Stomach (tissue), 9 donors: ENCODE results near the gene AK4. TPM values are rescaled to one million over a fixed set of nuclear protein-coding genes. Genes with fewer than 3 reads are reported as not detected.
A peak's percentile ranks its signal among the peaks of the same experiment; 100 is the strongest.

Experiments used
- DNase-seq, 2 donors: peaks; one replicate each; pipeline versions ENCODE4 v3.0.0 to v3.0.0-alpha.2; 2013 to 2019
- H3K27ac ChIP-seq, 5 donors: fragments of 200-600 bp in 4 of 5; sonication (generic) in 4 of 5; one replicate each; pipeline ENCODE4 v1.5.1; 2013 to 2019; ENCODE audit warnings: mild to moderate bottlenecking in 1 of 5, moderate library complexity in 1 of 5
- H3K27me3 ChIP-seq, 3 donors: fragments of 200-600 bp; sonication (generic); one replicate each; pipeline ENCODE4 v1.5.1; 2017 to 2019; ENCODE audit warnings: mixed run types in 1 of 3
- H3K36me3 ChIP-seq, 4 donors: fragments of 200-600 bp; sonication (generic); 1 replicate in 3 of 4; 2 replicates in 1 of 4; pipeline ENCODE4 v1.5.1; 2016 to 2019
- H3K4me1 ChIP-seq, 4 donors: fragments of 200-600 bp; sonication (generic); one replicate each; pipeline ENCODE4 v1.5.1; 2016 to 2019
- H3K4me3 ChIP-seq, 4 donors: fragments of 200-600 bp; sonication (generic) in 3 of 4; one replicate each; pipeline ENCODE4 v1.5.1; 2016 to 2019; ENCODE audit warnings: mild to moderate bottlenecking in 1 of 4
- H3K9me3 ChIP-seq, 4 donors: fragments of 200-600 bp; sonication (generic); one replicate each; pipeline ENCODE4 v1.5.1; 2016 to 2019
- CTCF ChIP-seq, 7 experiments: fragments of 450-650 bp in 4 of 7; fragments of 200-600 bp in 3 of 7; sonication (generic) in 3 of 7; IDR thresholded peaks; one replicate each; pipeline ENCODE4 v1.5.1; 2016 to 2019; ENCODE audit warnings: antibody characterized with exemption in 7 of 7, control low read depth in 2 of 7, mild to moderate bottlenecking in 1 of 7
- EP300 ChIP-seq: sonication (generic); formaldehyde crosslinking; IDR thresholded peaks from one replicate; pipeline ENCODE4 v1.6.1; 2017; ENCODE audit warnings: antibody characterized with exemption
- POLR2A ChIP-seq, 4 donors: fragments of 450-650 bp; IDR thresholded peaks; one replicate each; pipeline ENCODE4 v1.6.1; 2016; ENCODE audit warnings: antibody characterized with exemption in 4 of 4, control low read depth in 2 of 4, mild to moderate bottlenecking in 1 of 4, moderate library complexity in 1 of 4
- POLR2AphosphoS5 ChIP-seq, 3 donors: sonication (generic); formaldehyde crosslinking; IDR thresholded peaks; one replicate each; pipeline ENCODE4 v1.6.1; 2016; ENCODE audit warnings: antibody characterized with exemption in 3 of 3
- WGBS, 5 donors: extraction: QIAGEN DNeasy Blood & Tissue Kit in 3 of 5; methylation state at CpG; one replicate each; pipeline versions ENCODE4 v1.1.5 to v1.1.7; 2013 to 2018; 5-methylcytosine and 5-hydroxymethylcytosine counted together
- intact Hi-C: fragments of 100-400 bp; cut with DNase I; formaldehyde crosslinking; loops from one replicate; pipeline ENCODE4 v1.15.1; 2023; ENCODE audit warnings: low total_unique reads
- polyA plus RNA-seq, 3 donors: library from polyadenylated mRNA; stranded (reverse); fragments of 200-250 nt; gene quantifications; one replicate each; pipeline ENCODE4 v1.2.3, GENCODE V29; 2013
- total RNA-seq, 5 donors: library from RNA; depleted of rRNA; stranded (reverse); fragments of >200 nt; gene quantifications; one replicate each; pipeline versions ENCODE4 v1.1.0 to v1.2.3, GENCODE V29; 2014 to 2016
- donor health status: healthy with polysubstance abuse.
- donor health status: Bipolar disorder and iron deficiency.
- donor health status: healthy.

The AK4 gene
- total and polyA plus RNA-seq, 8 donors = 9.4 to 108 (median 30.4) TPM

DNA sequence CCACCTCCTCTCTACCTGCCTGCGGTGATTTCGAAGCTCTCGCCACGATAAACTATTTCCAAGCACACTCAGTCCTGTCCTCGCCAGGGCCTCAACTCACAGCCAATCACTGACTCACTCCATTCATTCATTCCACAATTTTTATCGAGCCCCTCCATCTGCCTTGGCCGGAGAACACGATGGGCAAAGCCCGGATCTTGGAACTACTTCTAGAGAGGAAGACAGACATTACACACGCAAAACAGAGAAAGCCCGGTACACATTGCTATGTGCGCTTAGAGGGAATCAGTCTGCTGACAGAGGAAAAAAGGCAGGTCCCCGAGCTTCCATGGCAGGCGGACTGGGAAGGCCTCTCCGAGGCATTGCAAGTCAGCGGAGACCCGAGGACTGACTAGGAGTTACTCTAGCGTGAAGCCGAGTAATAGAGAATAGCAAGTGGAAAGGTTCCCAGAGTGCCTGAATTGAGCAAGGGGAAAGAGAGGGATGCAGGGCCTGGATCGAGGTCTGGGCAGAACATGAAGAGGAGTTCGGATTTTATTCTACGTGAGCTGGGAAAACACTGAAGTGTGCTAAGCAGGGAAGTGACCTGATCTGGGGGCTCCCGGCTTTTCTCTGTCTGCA lies 107.1 kb downstream of the AK4 start:
- Histone ChIP-seq H3K36me3 (no peaks in the 10 kb centered on the region), H3K27me3 (peaks cover 0 to 11% (median 8%) of the 10 kb centered on the region in 3 donors), H3K4me1 (peaks cover 18 to 21% (median 20%) of the 10 kb centered on the region in 4 donors), H3K27ac (peak overlapping the region; percentile 70 to 85 (median 78)), H3K4me3 (peak overlapping the region; percentile 78 to 95 (median 88)), H3K9me3 (no peaks in the 10 kb centered on the region)
- TF ChIP-seq POLR2A (IDR thresholded peaks at IDR 0.05) = no peak
- TF ChIP-seq EP300 = no peak
- no peak for TF ChIP-seq CTCF (IDR thresholded peaks at IDR 0.05)
- no peak for TF ChIP-seq POLR2AphosphoS5 (IDR thresholded peaks at IDR 0.05)
- peak in 1 of 2 donors; percentile 46 for DNase-seq
- intact Hi-C loops = no loop called here
- WGBS, 5 donors = 7 to 14% (median 11%) methylated on average over 23 of the region's 23 CpGs

DNA sequence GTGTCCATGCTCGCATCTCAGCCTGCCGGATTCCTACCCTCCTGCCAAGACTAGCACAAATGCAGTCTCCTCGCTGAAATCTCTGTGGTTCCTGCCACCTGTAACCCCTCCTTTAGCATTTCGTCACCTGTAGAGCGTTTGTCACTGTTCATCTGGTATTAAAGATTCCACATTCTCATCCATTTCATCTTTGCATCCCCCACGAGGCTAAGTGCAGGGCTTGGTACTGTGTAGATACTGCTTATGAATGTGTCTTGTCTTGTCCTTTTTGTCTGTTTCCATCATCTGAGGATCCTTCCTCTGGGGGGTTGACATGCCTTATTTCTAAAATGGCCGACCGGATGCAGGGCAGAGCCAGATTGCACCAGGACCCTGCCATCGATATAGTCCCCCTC lies 107.7 kb downstream of the AK4 start:
- Histone ChIP-seq H3K27ac (peak overlapping the region in 1 of 5 donors; percentile 85), H3K4me3 (peak overlapping the region; percentile 78 to 95 (median 88)), H3K36me3 (no peaks in the 10 kb centered on the region), H3K4me1 (peaks cover 18 to 21% (median 20%) of the 10 kb centered on the region in 4 donors), H3K27me3 (peaks cover 0 to 11% (median 8%) of the 10 kb centered on the region in 3 donors), H3K9me3 (no peaks in the 10 kb centered on the region)
- no peak for DNase-seq
- 68 to 77% (median 73%) methylated on average over 9 of the region's 9 CpGs for WGBS, 5 donors
- intact Hi-C loops = no loop called here
- no peak for TF ChIP-seq EP300
- no peak for TF ChIP-seq CTCF (IDR thresholded peaks at IDR 0.05)
- no peak for TF ChIP-seq POLR2AphosphoS5 (IDR thresholded peaks at IDR 0.05)
- TF ChIP-seq POLR2A (IDR thresholded peaks at IDR 0.05) = no peak

- Histone ChIP-seq H3K4me1 (peaks cover 18 to 21% (median 20%) of the 10 kb centered on the region in 4 donors), H3K36me3 (no peaks in the 10 kb centered on the region), H3K9me3 (no peaks in the 10 kb centered on the region), H3K4me3 (no peak overlapping the region), H3K27ac (no peak overlapping the region), H3K27me3 (peaks cover 0 to 11% (median 8%) of the 10 kb centered on the region in 3 donors)
- intact Hi-C loops = no loop called here
- TF ChIP-seq CTCF (IDR thresholded peaks at IDR 0.05) (no peak), POLR2A (IDR thresholded peaks at IDR 0.05) (no peak), EP300 (no peak), POLR2AphosphoS5 (IDR thresholded peaks at IDR 0.05) (no peak)
- DNase-seq = no peak
- 71 to 83% (median 76%) methylated on average over 7 of the region's 7 CpGs for WGBS, 5 donors
Observed at GRCh38 chr1:65256860-65257708, 109.1 kb downstream of the AK4 start.

- no peak for DNase-seq
- H3K27me3 ChIP-seq = peaks cover 0 to 11% (median 8%) of the 10 kb centered on the region in 3 donors
- intact Hi-C loops = no loop called here
- peaks cover 18 to 21% (median 20%) of the 10 kb centered on the region in 4 donors for H3K4me1 ChIP-seq
- no peaks in the 10 kb centered on the region for H3K9me3 ChIP-seq
- H3K36me3 ChIP-seq = no peaks in the 10 kb centered on the region
- no peak overlapping the region for H3K27ac ChIP-seq
- H3K4me3 ChIP-seq = no peak overlapping the region
- TF ChIP-seq POLR2AphosphoS5 (IDR thresholded peaks at IDR 0.05) (no peak), EP300 (no peak), CTCF (IDR thresholded peaks at IDR 0.05) (no peak), POLR2A (IDR thresholded peaks at IDR 0.05) (no peak)
Observed at GRCh38 chr1:65258106-65258505, 110.1 kb downstream of the AK4 start.
